Measurements from ENCODE around the gene ATP5F1D.

The ATP5F1D gene

DNA sequence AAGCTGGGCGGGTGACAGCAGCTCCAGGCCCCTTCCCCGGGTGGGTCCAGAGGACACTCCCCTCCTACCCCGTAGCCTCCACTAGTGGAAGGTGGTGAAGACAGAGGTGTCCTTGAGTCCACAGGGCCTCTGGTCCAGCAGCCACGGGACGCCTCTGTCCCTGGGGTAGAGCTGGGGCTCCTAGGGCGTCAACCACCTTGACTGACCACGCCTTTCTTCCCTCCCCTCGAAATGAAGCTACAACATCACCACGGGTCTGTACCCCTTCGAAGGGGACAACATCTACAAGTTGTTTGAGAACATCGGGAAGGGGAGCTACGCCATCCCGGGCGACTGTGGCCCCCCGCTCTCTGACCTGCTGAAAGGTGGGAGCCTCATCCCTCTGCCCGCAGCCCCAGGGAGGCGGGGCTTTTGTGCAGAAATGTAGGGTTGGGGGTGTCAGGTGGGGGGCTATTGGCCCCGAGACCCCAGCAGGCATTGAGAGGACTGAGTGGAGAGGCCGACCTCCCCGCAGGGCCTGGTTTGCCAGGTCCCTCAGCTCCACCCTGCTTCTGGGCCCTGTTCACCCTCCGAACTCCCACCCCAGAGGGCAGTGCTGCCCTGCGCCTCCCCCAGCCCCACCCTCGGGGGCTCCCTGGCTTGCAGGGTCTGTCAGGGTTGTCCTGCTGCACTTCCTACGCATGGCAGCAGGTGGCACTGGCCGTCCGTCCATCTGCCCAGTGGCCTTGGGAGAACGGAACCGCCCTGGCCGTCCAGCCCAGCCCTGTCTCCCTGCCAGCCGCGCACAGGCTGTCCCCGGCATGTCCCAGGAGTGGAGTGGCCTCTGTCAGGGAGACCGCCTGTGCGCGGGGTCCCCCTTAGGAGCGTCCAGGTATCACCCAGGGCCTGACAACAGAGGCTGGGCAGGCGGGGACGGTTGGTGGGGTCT is 20.3 kb upstream of the ATP5F1D start:
- no peak for DNase-seq

DNA sequence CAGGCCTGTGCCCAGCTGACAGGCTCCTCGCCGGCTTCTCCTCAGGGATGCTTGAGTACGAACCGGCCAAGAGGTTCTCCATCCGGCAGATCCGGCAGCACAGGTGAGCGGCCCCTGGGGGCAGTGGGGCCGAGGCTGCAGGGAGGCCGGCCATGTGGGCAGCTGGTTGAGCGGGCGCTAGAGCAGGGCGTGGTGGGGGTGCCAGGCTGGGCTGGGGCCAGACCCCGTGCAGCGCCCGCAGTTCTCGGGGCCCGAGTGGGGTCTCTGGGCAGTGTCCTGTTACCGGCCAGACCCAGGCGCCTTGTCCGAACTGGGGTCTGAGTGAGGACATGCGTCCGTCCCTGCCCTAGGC is 19.7 kb upstream of the ATP5F1D start:
- no peak for DNase-seq

DNA sequence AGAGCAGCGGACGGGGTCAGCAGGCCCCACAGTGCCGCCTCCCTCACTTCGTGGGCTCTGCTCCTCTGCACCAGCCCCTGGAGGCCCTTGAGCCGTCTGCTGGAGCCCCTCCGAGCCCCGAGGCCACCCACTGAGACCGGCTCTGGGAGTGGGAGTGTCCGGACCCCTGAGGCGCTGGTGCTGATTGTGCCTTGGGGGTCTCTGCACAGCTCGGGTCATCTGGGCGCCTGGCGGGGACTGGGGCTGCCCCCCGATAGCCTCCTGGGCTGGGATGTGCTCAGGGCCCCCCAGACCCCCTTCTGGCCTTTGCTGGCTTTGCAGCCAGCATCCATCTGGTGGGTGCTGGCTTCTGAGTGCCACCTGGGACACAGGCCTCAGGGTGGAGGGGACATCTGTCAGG is 19.2 kb upstream of the ATP5F1D start:
- DNase-seq = no peak

DNA sequence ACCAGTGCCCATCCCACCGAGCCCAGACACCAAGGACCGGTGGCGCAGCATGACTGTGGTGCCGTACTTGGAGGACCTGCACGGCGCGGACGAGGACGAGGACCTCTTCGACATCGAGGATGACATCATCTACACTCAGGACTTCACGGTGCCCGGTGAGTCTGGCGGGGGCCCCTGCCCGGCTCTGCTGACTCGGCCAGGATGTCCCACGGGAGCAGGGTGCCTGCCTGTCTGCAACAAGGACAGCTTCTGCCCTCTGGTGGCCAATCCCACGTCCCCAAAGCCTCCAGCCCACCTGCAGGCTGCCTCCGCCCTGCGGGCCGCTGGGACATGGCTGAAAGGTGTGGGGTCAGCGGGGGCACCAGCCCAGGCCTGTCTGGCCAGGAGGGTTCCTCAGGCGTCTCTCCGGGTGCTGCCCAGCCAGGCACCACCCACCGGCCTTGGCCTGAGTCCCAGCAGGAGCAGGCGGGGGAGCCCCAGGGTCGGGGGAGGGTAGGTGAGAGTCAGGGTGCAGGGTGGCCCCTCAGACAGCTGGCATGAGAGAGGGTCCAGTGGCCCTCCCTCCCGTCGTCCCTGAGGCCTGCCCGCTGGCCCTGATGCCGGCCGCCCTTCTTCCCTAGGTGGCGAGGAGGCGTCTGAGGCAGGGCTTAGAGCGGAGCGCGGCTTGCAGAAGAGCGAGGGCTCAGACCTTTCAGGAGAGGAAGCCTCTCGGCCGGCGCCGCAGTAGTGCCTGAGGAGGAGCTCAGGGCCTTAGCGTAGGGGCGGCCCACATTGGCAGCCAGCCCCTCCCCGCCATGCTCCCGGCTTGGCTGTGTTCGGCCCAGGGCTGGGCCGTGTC is 18.3 kb upstream of the ATP5F1D start:
- DNase-seq = peak; percentile 41

DNA sequence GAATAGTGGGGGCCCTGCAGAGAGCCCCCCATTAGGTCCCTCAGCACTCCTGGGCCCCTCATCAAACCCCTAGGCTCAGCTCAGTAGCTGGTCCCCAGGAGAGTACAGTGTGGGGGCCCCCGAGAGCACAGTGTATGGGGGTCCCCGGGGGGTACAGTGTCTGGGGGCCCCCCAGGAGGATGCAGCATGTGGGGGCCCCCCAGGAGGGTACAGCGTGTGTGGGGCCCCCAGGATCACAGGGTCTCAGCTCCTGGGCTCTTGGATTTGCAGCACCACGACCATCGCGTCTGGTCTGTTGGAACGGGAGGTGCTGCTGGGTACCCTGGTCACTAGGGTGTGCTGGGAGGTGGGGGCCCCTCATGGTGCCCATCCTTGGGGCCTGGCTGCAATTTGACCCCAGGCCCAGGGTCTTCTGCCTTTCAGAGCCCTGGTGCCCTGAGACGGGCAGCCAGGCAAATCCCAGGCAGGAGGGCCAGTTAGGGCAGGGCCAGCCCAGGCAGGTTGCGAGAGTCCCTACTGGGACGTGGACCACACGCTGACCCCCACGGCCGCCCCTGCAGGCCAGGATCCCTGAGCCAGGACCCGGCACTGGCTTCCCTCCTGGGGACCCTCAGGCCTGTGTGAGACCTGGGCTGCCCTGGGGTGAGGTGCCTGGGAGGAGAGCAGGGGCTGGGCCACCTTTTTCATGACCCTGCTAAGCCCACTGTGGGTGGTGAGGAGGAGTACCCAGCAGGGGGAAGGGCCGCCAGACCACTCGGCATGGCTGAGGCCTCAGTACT is 17.3 kb upstream of the ATP5F1D start:
- no peak for DNase-seq

DNA sequence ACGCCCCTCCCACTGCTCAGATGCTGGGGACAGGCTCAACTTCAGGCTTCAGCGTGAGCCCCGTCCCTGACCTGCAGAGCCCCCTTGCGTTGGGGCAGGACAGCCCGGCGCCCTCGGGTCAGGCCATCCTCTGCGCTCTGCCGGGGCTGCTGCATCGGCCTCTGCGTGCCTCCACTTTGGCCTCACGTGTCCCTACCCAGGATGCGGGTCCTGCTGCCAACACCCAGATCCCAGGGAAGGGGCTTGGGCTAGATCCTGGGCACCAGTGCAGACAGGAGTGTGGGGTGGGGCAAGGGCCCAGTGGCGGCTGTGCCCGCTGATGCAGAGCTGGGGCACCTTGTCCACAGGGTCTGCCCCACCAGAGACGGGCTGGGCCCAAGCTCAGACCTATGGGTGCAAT is 16.7 kb upstream of the ATP5F1D start:
- no peak for DNase-seq

DNA sequence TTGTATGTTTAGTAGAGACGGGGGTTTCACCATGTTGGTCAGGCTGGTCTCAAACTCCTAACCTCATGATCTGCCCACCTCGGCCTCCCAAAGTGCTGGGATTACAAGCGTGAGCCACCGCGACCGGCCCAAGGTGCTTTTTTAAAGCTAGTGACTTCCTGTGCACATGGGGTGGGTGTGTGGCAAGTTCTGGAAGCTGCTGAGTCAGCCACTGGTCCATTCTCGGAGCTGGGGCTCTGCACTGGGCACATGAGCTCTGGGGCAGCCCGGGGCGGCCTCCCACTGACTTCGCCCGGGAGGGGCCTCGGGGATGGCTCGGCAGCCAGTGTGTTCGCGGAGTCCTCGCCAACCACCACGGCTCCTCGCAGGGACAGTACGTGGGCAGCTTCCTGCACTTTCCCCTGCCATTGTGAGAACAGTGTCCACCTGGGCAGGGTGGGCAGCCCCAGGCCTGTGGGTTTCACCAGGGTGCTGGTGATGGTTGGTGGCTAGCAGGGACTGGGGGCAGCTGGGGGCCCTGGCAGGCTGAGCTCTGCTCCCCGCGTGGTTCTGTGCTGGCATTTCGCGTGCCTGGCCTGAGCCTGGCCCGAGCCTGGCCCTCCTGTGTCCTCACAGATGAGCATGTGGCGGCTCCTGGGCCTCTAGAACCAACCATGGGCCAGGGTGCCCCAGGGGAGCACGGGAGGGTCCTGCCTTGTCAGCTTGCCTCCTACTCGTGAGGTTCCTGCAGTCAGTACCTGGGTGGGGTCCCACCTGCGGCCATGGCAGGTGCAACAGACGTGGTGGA is 15.9 kb upstream of the ATP5F1D start:
- DNase-seq = no peak

DNA sequence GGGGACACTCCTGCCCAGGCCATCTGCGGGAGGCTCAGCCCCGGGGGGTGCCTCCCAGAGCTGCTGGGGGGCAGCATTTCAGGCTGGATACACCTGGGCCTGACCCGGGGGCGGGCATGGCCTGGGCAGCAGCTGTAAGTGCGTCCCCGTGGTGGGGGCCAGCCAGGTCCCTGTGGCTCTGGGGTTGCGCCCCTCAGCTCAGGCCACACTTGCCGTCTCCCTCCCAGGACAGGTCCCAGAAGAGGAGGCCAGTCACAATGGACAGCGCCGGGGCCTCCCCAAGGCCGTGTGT is 15.4 kb upstream of the ATP5F1D start:
- DNase-seq = no peak

DNA sequence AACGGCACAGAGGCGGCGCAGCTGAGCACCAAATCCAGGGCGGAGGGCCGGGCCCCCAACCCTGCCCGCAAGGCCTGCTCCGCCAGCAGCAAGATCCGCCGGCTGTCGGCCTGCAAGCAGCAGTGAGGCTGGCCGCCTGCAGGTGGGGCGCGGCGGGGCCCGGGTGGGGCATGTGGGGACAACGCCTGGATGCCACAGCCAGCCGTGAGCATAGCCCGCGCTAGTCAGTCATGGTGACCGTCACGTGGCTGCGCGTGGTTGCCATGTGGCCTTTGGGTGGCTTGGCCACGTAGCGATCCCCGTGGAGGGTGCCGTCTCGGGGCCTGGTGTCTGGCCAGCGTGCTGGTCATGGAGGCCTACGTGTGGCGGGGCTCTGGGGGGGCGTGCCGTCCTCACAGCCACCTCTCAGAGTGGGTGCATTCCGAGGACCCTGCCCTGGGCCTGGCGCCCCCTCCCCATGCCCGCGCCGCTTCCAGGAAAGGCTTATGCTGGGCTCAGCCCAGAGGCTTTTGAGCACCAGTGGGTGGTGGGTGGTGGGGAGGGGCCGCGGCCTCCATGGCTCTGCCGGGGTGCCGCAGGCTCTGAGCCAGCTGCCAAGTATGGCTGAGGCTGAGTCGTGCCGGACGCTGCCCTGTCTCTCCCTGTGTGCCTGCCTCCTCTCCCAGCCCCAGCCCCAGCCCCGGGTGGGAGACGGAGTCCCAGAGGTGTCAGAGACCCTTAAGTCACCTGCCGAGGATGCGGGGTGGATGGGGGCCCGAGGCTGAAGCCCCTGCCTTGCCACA is 14.8 kb upstream of the ATP5F1D start:
- DNase-seq = no peak

DNA sequence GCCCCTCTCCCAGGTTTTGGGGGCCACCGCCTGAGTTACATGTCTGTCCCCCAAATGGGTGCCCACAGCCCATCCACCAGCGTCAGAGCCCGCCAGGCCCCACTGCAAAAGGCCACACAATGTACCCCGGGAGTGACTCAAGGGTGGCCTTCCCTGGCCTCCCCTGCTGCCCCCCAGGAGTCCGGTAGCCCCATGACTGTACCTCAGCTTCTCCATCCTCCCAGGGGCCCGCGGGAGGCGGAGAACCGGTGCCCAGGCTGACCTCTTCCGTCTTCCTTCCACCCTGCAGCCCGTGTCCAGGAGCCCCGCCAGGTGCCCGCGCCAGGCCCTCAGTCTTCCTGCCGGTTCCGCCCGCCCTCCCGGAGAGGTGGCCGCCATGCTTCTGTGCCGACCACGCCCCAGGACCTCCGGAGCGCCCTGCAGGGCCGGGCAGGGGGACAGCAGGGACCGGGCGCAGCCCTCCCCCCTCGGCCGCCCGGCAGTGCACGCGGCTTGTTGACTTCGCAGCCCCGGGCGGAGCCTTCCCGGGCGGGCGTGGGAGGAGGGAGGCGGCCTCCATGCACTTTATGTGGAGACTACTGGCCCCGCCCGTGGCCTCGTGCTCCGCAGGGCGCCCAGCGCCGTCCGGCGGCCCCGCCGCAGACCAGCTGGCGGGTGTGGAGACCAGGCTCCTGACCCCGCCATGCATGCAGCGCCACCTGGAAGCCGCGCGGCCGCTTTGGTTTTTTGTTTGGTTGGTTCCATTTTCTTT is 14.1 kb upstream of the ATP5F1D start:
- DNase-seq = no peak

DNA sequence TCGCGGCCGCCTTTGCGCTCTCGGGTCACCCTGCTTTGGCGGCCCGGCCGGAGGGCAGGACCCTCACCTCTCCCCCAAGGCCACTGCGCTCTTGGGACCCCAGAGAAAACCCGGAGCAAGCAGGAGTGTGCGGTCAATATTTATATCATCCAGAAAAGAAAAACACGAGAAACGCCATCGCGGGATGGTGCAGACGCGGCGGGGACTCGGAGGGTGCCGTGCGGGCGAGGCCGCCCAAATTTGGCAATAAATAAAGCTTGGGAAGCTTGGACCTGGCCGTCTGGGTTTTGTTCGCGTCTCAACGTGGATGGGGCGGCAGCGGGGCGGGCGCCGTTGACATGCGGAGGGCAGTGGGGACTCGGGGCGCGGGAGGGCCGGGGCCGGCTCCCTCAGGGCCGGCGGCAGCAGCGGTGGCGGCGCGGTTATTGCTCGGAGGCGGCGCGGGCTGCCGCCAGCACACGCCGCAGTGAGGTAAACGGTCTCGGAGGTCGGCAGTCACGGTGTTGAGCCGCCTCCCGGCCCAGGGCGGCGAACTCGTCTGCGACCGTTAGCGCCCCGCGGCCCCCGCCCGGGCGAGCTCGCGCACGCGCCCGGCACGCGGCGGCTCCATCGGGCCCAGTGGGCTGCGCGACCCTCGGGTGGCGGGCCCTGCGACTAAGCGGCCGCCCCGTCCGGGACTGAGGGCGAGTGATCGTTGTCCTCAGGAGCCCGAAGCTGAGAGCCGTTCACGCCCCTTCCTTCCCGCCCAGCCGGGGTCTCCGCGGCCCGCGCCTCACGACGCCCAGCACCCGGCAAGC is 13.2 kb upstream of the ATP5F1D start:
- DNase-seq = no peak

DNA sequence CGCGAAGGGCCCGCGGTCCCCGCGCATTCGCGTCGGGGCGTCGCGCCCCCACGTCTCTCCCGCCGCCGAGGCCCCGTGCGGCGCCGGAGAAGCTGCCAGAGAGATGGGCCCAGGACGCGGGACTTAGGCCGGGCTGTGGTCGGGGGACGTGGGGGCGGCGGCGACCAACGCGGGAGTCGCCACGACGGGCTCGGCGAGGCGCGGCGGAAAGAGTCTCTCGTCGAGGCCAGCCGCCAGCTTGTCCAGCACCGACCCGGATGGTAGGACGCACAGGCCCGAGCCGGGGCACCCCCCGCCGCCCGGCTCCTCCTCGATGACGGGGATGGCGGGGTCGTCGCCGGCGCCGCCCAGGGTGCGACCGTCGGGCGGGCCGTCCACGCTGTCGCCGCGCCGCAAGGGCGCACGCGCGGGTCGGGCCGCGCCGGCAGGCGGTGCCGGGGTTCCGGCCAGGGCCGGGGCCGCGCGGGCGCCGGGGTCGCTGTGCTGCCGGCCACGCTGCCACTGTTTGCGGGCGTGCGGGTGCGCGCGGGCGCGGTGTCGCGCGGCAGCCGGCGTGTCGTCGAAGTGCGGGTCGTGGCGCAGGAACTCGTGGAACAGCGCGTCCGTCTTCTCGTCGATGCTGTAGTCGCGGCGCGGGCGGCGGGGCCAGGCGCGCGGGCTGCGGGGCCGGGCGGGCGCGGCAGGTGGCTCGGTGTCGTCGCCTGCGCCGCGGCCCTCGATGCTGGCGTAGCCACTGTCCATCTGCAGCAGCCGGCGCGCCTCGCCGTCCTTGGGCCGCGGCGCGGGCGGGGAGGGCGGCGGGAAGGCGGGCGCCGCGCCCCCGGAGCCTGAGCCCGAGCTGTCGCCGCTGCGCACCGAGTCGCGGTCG is 12.3 kb upstream of the ATP5F1D start:
- no peak for DNase-seq

DNA sequence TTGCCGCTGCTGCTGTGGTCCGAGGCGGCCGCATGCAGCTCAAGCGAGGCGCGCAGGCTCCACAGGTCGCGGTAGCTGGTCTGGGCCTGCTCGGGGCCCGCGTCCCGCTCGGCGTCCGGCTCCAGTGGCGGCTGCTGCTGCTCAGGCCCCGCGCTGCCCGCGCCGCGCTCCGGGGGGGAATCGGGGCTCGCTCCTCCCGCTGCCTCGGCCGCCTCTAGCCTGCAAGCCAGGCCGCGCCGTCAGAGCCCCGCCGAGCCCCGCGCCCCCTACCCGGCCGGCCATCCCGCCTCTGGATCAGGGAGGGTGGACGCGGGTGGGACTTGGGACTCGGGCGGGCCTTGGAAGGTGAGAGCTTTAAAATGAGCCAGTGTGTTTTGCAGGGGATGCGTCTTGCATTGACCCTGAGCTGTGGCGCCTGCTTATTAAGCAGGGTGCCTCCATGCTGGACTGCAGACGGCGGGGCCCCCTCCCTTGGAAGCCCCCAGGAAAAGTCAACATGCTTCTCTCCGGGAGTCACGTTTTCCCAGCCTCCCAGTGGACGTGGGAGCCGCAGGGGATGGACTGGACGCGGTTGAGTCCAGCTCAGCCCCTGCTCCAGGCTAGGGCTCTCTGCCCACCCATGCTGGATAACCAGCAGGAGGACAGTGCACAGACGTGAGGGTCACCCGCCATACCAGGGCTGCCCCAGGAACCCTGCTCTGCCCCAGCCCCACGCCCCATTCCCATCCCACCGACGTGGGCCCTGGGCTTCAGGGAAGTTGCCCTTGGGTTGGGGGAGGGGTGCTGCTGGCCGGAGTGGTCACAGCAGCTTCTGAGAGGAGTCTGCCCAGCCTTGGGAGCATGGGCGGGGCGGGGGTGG is 11.4 kb upstream of the ATP5F1D start:
- DNase-seq = no peak

DNA sequence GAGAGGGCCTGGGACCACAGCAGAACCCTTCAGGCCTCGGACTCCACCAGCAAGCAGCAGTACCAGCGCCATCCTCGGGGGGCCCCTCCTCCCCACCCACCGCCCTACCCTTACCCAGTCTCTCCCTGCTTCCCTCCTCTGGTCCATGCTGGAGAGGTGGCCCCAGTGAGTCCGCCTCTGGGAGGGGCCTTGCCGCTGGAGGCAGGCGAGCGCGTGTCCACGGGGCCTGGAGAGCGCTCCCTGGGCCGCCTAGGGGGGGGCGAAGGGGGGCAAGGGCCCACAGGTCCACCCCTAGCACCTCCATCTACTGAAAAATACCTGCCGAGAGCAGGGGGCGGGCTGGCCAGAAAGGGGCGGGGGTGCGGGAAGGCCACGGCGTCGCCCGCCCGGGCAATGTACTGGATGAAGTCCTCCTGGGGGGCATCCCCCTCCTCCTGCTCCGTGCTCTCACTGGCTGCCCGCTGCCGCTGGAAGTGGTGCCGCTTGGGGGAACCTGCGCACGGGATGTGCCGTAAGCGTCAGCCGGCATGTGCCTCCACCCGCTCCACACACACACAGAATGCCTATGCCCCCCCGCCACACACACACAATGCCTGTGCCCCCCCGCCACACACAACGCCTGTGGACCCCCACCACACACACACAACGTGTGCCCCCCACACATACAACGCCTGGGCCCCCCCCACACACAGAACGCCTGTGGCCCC is 10.6 kb upstream of the ATP5F1D start:
- DNase-seq = no peak

DNA sequence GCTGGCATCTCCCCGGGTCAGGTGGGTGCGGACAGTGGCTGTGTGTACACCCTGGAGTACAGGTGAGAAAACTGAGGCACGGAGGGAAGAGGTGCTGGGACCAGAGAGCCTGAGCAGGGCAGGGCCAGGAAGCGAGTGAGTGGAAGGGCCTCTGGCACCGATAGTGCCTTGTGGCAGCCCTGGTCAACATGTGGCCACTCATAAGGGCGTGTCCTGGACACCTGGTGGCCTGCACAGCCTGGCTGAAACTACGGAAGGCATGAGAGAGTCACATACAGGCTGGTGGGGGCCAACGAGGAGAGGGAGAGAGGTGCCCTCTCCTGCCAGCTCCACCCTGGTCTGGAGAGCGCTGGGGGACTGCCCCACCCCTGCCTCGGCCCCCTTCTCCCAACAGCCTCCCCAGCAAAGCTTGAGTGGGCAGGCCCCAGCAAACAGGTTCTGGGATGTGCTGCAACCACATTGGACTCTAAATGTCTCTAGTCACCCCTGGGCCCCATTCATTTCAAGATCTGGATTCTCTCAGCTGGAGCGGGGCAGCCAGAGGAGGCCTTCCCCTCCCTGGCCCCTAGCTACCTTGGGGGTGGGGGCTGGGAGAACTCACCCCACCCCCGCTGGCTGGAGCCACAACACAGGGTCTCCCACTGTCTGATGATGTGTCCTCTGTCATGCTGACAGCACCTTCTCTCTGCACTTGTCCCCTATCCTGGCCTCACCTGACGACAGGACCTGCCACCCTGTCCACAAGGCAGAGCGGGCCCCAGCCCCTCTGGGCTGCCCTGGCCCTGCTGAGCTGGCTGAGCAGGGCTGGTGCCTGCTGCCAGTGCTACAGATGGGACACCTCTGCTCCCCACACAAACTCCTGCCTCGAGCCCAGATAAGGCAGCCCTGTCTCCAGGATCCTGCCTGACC is 9.6 kb upstream of the ATP5F1D start:
- no peak for DNase-seq

DNA sequence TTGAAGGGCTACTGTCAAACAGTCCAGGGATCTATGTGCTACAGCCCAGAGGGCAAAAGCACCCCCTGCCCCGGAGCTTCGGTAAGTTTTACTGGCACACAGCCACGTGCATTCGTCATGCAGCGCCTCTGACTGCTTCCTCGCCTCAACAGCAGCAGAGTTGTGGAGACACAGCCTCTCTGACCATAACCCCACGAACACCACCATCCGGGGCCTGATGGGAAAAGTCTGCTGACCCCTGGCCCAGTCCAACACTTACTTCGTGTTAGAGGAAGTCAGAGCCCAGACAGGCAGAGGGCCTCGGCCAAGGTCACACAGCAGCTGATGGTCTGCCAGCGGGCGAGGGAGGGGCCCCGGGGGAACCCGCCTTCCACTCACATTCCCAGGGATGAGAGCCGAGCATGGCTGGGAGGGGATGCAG is 8.9 kb upstream of the ATP5F1D start:
- peak; percentile 60 for DNase-seq
